ENCODE data around the gene SYTL3. TPM values are rescaled to one million over a fixed set of nuclear protein-coding genes. Genes with fewer than 3 reads are reported as not detected.

Gene SYTL3
- total RNA-seq, 2 donors from 2014 or later = 4.2 to 5.6 TPM

DNA sequence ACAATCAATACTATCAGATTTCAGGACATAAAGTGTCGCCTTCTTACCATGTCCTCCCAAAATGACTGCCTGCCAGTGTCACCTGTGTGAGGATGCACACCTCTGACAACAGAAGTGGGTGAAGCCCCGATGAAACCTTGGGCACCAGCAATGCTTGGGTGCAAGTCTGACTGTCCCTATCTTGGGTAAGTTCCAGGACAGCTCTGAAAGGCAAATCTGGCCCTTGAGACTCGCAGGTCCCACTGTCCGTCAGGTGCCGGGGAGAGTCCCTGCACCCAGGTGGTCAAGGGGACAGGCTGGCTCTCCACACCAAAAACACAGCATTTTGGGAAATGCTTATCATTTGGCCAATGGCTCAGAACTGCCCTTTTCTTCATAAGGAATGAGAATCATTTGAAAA lies 126.0 kb downstream of the SYTL3 start:
- no peak overlapping the region for H3K4me3 ChIP-seq
- no peaks in the 10 kb centered on the region for H3K9me3 ChIP-seq
- peaks cover 0 to 15% of the 10 kb centered on the region in 2 donors for H3K4me1 ChIP-seq
- no peak for TF ChIP-seq CTCF (IDR thresholded peaks at IDR 0.05)
- no peaks in the 10 kb centered on the region for H3K27me3 ChIP-seq
- H3K36me3 ChIP-seq = peaks cover 69% of the 10 kb centered on the region
- no peak overlapping the region for H3K27ac ChIP-seq
- DNase-seq (ENCODE audit: low spot score) = no peak

DNA sequence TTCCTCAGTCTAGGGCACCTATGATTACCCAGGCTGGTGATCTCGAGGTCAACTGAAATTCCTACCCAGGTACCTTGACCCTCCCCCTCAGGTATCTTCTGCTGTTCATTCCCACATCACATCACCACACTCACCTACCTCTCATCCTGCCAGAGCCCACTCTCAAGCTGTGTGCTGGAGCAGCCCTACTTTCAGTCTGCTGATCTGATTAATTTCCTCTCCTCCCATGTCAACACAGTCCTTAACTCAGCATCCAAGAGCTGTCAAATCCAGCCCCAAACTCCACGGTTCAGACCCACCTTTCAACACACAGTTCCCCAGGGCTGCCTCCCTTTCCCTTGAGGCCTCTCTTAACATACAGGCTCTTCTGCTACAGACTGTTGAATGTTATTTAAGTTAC lies 126.9 kb downstream of the SYTL3 start:
- TF ChIP-seq CTCF (IDR thresholded peaks at IDR 0.05) = no peak
- peaks cover 72% of the 10 kb centered on the region for H3K36me3 ChIP-seq
- no peak overlapping the region for H3K27ac ChIP-seq
- peaks cover 0 to 6% of the 10 kb centered on the region in 2 donors for H3K4me1 ChIP-seq
- DNase-seq (ENCODE audit: low spot score) = no peak
- H3K27me3 ChIP-seq = no peaks in the 10 kb centered on the region
- H3K9me3 ChIP-seq = no peaks in the 10 kb centered on the region
- H3K4me3 ChIP-seq = no peak overlapping the region

GRCh38 chr6:158777510-158777909 lies 127.7 kb downstream of the SYTL3 start:
- no peaks in the 10 kb centered on the region for H3K27me3 ChIP-seq
- TF ChIP-seq CTCF (IDR thresholded peaks at IDR 0.05) = no peak
- H3K27ac ChIP-seq = no peak overlapping the region
- H3K9me3 ChIP-seq = no peaks in the 10 kb centered on the region
- H3K36me3 ChIP-seq = peaks cover 75% of the 10 kb centered on the region
- H3K4me1 ChIP-seq = no peaks in the 10 kb centered on the region
- DNase-seq (ENCODE audit: low spot score) = no peak
- H3K4me3 ChIP-seq = no peak overlapping the region

DNA sequence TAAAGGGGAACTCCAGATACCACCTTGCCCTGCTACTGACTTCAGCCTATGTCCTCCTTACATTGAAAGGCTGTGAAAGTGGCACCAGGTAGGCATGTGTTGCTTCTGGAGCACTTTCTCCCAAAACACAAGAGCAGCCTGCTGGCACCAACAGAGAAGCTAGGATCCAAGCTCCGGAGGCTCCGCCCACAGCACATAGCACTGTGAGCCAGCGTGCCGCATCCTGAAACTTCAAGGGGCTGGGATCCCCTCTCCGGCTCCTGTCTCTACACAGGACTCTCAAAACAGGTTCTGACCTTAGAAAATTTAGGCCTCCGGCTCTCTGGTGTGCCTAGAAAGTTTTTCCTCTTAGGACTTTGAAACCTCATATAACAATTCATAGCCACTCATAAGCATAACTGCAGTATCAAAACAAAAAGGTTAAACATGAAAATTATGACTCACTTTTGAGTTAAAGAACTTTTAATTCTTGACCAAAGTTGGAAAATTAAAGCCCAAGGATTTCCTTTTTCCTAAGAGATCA lies 128.2 kb downstream of the SYTL3 start:
- no peaks in the 10 kb centered on the region for H3K27me3 ChIP-seq

DNA sequence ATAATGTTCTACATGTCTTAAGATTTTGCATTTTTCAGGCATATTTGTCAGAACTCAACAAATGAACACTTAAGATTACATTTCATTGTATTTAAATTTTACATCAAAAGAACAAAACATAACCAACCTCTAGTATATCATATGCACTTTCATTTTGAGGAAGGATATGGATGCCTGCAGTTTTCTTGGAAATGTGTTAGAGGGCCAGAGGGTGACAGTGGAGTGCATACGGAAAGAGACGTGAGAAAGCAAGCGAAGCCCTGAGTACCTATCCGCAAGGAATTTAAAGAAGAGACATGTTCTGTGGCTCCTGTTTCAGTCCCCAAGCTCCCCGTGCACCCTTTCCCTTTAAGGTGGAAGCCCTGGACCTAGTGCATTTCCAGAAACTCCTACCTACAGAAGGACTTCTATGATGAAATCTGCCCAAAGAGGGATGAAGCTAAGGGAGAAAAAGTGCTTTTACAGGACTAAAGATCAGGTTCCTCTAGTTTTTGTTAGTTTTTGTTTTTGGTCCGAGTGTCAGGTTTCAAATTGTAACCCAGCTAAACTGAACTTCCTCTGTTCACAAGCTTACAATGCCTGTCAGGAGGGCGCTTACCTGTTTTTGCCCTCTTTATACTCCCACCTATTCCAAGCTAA lies 130.5 kb downstream of the SYTL3 start:
- Histone ChIP-seq H3K9me3 (no peaks in the 10 kb centered on the region), H3K4me1 (no peaks in the 10 kb centered on the region), H3K36me3 (peaks cover 82% of the 10 kb centered on the region), H3K4me3 (no peak overlapping the region), H3K27me3 (no peaks in the 10 kb centered on the region), H3K27ac (no peak overlapping the region)
- no peak for DNase-seq (ENCODE audit: low spot score)
- no peak for TF ChIP-seq CTCF (IDR thresholded peaks at IDR 0.05)

More for the DNA sequence above, 128.2 kb downstream of the SYTL3 start:
- H3K9me3 ChIP-seq = no peaks in the 10 kb centered on the region
- H3K4me1 ChIP-seq = no peaks in the 10 kb centered on the region
- DNase-seq (ENCODE audit: low spot score) = no peak
- H3K36me3 ChIP-seq = peaks cover 78% of the 10 kb centered on the region
- no peak overlapping the region for H3K27ac ChIP-seq
- TF ChIP-seq CTCF (IDR thresholded peaks at IDR 0.05) = no peak
- no peak overlapping the region for H3K4me3 ChIP-seq
